Cortex of kidney (tissue), 1 donor: ENCODE measurements around the gene RNASE8.
"Not testable (repeated sequence)": the region's sequence is repeated elsewhere in the genome, so short reads cannot be mapped to it uniquely, and the experiment has no call there.

ENCODE experiments used
- DNase-seq: peaks from one replicate; lab custom pipeline; 2025; lab: John Stamatoyannopoulos, UW

RNASE8 gene

DNA sequence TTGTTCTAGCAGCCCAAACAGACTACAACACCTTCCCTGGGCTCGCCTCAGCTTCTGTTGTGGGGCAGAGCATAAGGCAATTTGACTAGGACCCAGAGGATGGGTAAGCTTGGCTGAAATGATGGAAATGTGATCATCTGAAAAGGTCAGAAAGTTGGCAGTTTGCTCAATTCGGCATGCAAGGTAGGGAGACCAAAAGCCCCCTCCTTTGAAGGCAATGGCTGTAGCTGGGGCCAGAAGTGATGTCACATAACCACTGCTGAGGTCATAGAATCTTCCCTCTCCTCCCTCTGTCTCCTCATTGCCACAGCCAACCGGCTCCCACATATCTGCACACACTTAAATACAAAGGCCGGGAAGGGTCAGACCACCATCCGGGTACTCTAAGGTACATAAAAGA, 27.7 kb upstream of the RNASE8 start, which contains the start of gene TPPP2:
Gene TPPP2, plus strand, starts transcription at position 301 of the 400 bp plus-strand sequence. CDS start 365 bp downstream, outside the sequence.
- no peak for DNase-seq

DNA sequence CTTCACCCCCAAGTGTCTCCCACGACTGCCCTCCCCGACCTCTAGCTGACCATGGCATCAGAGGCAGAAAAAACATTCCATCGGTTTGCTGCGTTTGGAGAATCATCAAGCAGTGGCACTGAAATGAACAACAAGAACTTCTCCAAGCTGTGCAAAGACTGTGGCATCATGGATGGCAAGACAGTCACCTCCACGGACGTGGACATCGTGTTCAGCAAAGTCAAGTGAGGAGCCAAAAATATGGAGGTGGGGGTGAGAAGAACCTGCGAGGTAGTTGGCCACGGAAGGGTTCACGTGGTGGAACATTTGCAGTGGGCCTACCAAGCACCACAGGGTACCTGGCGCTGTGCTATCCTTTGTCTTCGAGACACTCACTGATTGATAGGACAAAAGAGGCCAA, 27.1 kb upstream of the RNASE8 start:
- no peak for DNase-seq

DNA sequence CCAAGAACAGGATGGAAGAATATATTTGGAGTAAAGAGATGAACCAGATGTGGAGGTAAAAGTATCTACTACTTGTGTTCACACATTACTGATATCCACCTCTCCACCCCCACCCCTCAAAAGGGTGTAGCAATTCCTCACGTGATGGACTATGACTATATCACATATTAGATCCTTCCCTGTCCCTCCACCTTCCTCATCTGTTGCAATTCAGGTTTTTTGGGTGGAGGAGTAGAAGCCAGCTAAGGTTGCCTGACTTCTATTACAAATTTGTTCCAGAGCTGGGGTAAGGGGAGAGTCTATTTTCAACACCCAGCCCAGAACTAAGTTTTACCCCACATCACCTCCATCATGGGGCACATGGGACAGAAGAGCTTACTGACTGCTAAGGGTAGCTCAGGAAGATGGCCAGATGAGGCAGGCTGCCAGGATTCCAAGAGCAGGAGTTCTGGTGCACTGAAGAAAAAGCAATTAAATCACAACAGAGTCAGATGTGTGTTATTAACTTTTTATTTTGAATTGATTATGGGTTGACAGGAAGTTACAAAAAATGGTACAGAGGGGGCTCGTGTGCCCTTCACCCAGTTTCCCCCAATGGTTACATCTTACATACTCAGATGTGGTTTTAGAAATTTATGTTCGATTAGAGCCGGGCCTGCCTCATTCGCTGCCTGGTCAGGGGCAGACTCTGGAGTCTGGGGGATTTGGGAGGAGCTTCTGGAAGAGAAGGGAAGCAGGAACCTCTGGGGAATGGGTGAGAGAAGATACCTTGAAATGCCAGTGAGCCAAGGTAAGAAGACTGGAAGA, 25.1 kb upstream of the RNASE8 start:
- no peak for DNase-seq

DNA sequence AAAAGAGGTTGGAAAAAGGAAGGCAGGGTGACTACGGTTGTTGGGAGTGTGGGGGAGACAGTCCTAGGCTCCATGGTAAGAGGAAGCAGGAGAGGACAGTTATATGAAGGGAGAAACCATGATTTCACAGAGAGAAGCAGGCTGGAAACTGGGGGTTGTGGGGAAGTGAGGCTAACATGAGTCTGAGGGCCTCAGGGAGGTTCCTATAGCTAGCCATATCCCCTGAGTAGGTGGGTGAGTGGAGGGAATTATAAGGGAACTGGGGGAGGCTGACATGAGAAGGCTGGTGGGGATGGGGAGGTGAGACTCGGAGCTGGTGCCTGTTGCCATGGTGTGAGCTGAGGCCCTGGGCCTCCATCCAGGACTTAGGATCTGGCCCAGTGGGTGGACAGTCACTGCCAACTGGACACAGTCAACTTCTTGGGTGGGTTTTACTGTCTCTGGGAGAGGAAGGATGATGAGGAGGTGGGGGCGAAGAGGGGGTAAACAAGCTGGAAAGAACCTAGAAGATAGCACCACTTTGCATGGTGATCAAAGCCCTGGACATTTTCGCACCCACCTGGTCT, 24.4 kb upstream of the RNASE8 start:
- no peak for DNase-seq

DNA sequence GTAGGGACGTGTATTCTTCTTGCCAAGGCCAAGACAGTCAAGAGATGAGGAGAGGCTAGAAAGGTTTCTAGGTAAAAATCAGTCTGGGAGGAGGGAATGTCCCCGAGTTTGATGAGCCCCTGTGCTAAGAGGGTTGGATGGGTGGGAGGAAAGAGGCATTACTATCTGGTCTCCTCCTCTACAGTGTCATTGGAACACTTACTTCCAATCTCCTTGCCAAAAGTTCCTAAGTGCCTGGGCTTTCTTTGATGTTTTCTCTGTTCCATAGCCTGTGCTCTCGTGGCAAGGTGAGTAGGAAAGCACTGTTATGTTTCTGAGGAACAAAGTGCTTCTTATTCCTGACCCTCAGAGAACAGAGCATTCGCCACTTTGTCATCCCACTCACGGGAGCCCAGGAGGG, 22.9 kb upstream of the RNASE8 start, which contains the start of gene RNASE13:
Gene RNASE13, minus strand, starts transcription at position 101 of the 400 bp plus-strand sequence. CDS start 519 bp downstream, outside the sequence.
- no peak for DNase-seq

DNA sequence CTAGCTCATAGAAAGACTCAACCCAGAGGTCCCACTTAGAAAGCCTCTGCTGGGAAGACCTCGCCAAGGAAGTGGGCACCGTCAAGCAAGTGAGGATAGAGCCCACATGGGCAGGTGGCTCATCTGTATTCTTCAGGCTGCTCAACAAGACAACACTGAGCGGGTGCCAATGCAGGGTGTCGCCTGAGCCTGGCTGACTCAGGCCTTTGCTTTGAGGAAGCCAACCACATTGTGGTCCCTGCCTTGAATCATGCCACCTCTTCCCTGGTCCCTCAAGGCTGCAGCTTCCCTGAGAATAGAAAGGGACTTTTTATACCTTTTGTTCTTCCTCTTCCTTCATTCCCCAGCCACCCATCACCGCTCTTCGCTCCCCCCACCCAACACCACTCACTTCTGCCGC, 20.9 kb upstream of the RNASE8 start:
- DNase-seq, result no peak

DNA sequence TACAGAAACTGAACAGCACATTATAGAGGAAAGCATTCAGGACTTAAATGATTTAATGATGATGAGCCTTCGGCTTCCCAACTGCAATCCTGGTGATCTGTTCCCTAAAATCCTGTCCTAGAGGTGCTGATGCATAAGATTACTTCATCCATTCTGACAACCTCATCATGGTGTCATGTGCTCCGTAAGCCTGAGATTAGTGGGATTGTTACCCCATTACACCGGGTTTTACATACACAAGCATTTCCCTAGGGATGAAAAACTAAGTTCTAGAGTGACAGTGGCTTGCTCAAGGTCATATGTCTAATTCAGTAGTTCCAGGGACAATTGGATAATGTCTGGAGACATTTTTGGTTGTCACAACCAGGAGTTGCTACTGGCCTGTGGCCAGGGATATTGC, 20.5 kb upstream of the RNASE8 start:
- no peak for DNase-seq

DNA sequence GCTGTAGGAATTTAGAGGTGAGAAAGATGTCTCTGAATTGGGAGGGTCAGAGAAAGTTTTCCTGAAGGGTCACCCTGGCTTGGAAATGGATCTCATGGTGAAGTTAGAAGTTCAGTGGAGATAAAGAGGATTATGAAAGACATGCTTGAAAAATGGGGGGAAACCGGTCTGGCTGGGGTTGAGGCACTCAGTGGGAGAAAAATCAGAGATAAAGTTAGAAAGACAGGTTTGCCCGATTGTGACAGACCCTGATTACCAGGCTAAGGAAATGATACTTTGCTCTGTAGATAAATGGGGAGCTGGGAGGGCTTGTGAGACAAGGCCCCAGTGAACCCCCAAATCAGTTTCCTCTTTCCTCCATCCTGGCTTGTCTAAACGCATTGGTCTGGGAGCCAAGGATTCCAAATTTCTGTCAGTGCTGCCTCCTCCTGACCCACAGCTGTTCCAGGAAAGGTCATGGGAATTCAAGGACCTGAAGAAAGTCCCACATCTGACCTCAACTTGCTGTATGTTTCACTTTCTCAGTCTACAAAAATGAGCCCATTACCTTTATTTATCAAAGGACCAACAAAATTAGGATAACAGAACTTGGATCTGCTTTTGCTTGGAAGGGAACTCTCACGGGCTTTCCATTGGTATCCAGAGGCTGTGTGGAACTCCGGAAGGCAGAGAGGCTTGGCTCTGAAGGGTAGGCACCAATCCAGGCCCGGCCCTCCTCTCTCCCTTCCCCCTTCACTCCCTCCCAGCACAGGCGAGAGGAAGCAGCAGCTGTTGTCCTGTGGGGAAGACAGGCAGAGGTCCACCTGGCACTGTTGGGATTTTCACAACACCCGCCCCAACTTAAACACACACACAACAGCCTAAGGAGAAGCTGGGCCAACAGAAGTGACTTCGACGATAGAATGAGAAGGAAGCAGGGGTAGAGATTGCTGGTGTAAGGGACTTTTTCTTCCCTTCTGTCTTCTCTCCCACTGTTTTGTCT, 18.9 kb upstream of the RNASE8 start:
- DNase-seq, result no peak

DNA sequence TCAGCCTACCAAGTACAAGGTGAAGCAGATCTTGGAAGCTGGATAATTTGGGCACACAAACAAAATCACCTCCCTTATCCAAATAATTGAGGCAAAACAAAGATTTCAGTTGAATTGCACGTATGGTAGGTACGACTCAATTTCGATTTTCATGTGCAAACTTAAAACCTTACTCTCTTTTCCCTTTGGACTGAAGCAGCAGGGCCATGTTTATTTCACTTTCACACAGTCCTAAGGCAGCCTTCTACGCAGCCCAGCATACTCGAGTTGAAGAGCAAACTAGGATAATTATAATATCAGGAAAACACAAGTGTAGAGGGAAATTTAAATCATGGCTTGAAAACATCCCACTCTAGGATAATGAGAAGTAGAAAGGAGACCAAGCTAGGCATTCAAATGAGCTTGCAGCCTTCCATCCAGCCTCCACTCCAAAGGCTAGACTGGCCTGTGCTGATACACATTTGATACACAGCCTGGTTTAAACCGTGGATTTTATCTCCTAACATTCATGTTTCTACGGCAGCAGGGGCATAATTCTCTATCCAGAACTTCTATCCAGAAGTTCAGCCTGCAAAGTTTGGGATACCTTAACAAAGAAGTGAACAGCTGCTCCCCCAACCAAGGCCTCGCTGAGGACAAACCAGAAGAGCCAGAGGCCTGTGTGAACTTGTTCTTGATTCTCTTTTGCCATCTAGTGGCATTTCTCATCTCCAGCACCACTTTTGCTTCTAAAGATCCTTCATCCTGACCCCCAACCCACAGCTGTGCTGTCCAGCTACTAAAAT, 17.8 kb upstream of the RNASE8 start:
- DNase-seq, result no peak

DNA sequence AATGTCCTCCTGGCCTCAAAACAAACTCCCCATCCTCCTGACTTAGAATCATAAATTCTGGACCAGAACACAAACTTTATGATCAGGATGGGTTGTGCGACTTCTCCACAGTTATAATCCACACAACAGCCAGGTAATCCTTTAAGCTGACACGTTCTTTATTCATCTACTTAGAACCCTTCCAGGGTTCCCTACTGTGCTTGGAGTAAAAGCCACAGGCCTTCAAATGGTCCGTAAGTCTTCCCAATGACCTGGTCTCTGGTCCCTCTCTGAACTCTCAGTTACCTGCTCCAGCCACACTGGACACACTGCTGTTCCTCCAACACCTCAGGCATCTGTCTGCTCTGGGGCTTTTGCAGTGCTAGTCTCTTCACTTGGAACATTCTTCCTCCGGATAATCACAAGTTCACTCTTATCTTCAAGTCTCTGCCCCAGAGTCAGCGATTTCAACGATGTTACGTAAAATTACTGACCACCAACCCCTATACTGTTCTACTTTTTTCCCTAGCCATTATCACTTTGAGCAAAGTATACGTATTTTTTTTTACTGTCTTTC, 17.2 kb upstream of the RNASE8 start:
- no peak for DNase-seq

DNA sequence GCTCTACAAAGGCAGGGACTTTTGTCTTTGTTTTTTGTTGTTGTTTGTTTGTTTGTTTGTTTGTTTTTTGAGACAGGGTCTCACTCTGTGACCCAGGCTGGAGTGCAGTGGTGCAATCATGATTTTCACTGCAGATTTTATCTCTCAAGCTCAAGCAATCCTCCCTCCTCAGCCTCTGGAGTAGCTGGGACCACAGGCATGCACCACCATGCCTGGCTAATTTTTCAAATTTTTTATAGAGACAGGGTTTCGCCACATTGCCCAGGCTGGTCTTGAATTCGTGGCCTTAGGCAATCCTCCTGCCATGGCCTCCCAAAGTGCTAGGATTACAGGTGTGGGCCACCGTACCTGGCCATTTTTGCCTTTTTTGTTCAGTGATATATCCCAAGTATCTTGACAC, 16.7 kb upstream of the RNASE8 start:
- DNase-seq, result not testable (repeated sequence)

DNA sequence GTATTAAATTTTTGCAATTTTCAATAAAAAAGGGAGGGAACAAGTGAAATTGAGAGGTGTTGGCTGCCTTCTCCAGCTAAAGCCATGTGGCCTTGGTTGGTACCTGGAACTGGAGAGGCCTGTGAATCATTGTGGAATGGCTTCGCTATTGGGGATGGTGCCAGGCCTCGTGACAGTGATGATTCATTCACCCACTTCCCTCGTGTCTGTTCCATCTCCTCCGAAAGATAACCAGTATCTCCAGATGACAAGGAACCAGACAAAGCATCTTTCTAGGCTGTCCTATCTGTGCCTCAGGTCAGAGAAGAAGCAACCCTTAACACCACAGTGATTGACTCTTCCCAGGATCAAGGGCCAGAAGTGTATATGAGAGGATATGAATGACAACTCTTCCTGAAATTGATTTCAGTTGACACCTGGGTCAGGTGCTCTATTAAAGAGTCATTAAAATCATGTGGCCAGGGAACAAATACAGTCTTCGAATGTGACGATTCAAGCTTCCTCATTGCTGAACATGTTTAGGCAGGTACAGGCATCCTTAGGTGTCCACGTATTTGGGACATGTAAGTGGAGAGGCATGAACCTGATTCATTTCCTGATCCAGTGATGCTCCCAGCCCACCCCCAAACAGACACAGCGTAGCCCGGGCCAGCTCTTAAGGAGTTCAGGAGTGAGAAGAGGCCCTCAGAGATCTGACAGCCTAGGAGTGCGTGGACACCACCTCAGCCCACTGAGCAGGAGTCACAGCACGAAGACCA, 15.8 kb upstream of the RNASE8 start, which contains the start of gene RNASE7:
Gene RNASE7, plus strand, starts transcription at position 687 of the 758 bp plus-strand sequence. CDS start 631 bp downstream, outside the sequence.
- DNase-seq, result no peak

DNA sequence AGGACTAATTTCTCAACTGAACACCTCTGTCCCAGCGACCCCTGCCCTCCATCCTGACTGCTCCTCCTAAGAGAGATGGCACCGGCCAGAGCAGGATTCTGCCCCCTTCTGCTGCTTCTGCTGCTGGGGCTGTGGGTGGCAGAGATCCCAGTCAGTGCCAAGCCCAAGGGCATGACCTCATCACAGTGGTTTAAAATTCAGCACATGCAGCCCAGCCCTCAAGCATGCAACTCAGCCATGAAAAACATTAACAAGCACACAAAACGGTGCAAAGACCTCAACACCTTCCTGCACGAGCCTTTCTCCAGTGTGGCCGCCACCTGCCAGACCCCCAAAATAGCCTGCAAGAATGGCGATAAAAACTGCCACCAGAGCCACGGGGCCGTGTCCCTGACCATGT, 14.7 kb upstream of the RNASE8 start:
- DNase-seq, result no peak

DNA sequence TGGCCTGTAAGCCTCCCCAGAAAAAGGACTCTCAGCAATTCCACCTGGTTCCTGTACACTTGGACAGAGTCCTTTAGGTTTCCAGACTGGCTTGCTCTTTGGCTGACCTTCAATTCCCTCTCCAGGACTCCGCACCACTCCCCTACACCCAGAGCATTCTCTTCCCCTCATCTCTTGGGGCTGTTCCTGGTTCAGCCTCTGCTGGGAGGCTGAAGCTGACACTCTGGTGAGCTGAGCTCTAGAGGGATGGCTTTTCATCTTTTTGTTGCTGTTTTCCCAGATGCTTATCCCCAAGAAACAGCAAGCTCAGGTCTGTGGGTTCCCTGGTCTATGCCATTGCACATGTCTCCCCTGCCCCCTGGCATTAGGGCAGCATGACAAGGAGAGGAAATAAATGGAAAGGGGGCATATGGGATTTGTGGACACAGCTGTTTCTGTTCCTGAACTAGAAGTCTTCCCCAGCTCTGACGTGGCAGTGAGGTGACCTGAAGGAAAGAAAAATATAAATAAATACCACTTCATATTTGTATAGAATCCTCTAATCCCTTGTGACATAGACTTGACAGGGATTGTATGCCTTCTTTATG, 14.1 kb upstream of the RNASE8 start:
- DNase-seq, result no peak

DNA sequence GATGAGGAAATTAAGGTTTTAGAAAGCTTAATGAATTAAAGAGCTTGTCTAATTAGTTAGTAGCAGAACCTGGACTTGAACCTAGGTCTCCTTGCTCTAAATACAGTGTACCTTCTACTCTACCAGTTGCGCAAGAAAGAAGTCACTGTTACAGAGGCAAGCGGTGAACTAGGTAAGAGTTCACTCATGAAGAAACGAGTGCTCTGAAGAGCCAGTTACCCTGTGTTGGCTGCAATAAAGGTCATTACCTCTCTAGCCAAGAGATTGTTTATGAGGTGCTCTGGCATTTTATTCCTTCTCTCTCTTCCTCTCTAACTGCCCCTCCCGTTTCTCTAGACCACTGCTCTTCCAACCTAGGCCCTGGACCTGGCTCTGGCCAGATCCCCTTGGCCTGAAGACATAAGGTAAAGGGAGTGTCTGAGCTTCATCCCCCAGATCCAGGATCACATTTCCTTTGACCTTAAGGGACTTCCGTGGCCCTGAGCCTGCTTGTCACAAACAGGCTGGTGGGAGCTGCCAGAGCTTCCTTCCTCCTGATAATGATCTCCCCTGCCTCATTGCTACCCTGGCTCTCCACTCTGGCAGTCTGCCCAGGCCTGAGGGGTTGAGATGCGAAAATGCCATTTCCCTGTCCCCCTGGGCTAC, 13.5 kb upstream of the RNASE8 start:
- no peak for DNase-seq

DNA sequence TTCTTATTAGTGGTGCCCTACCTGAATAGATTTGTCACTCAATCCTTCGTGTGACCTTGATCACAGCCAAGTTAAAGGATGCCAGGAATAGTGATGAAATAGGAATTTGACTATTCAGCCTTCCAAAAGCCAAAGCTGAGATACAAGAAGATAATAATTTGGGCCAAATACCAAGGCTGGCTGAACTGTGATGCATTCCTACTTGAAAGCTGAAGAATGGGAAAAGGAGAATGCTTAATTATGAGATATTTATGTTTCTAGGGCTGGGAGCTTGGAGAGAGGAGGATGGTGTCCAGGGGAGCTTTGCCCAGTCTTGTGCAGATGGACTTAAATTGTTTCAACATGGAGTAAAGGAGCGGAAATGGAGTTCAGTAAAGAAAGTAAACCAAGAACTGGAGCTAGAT, 10.2 kb upstream of the RNASE8 start:
- no peak for DNase-seq

DNA sequence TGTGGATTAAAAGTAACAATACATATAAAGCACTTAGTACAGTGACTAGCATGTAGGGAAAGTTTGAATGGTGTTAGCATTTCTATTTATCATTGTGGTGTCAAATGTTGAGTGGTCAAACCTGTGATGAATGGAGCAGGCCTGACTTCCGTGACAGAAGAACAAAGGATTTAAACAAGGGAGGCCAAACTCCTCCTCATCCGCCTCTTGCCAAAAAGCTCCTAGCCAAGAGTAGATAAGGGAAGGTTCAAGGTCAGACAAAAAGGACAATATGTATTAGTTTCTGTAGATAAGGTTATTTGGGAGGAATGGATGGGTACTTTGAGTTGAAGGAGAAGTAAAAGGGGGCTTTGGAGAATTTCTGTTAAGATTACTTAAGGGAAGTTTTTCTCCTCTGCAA, 9.0 kb upstream of the RNASE8 start:
- no peak for DNase-seq

DNA sequence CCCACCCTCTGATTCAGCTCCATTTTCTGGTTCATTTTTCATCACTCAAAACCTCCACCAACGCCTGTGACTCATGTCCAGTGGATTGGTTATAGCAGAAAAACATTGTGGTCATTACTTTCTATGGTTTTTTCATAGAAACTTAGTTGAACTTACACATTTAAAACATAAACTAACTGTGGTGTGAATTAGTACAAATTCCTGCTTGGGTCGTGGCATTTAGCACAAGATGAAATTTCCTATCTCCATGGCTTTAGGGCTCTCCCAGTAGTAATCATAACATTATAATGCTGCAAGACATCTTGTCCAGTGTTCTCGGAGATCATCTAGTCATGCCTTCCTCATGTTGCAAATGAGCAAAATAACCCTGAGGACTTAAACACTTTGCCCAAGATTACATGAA, 8.3 kb upstream of the RNASE8 start:
- no peak for DNase-seq

DNA sequence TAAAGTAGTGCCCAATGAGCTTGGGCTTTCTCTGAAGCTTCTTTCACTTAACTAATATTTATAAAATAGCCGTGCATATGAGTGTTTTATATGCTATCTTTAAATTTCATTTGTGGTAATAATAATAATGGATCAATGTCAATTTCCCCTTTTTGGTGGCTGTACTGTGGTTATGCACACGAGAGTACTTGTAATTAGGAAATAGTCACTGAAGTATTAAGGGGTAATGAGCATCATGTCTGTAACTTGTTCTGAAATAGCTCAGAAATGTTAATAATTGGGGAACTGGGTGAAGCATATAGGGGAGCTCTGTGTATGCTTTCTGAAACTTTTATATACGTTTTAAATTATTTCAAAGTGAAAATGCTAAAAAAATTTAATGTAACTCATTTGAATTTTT, 7.0 kb upstream of the RNASE8 start:
- DNase-seq, result no peak
